GM13977 (cell line): ENCODE data around the gene ZNF784.
"Not testable (repeated sequence)": the region's sequence is repeated elsewhere in the genome, so short reads cannot be mapped to it uniquely, and the experiment has no call there.

Source experiments
- DNase-seq: peaks from one replicate; pipeline ENCODE4 v3.0.0; 2012; ENCODE audit warnings: low spot score
- CTCF ChIP-seq: IDR thresholded peaks from 2 replicates; pipeline ENCODE4 v1.5.1; 2012; ENCODE audit warnings: mild to moderate bottlenecking, control low read depth; ENCODE audit not compliant: insufficient read depth; ENCODE audit errors: extremely low read depth, missing control alignments
- in situ Hi-C: fragments of 300-500 bp; cut with MboI; formaldehyde crosslinking; loops from one replicate; pipeline ENCODE4 v1.12.0; 2022; ENCODE audit warnings: low sequenced_read_pairs, low pct_unique_long_range_greater_than_20kb, mixed read lengths, inconsistent platforms; ENCODE audit not compliant: unreplicated experiment

The ZNF784 gene

GRCh38 chr19:55588738-55589137, 35.6 kb downstream of the ZNF784 start:
- in situ Hi-C loops = no loop called here
- TF ChIP-seq CTCF = no peak
- DNase-seq = no peak

GRCh38 chr19:55586976-55587668, 37.2 kb downstream of the ZNF784 start:
- TF ChIP-seq CTCF = no peak
- in situ Hi-C loops = no loop called here
- peak; percentile 97 for DNase-seq

- TF ChIP-seq CTCF = no peak
- in situ Hi-C loops = no loop called here
- DNase-seq = peak; percentile 76
Measured at GRCh38 chr19:55585658-55586339, 38.6 kb downstream of the ZNF784 start.

GRCh38 chr19:55584871-55585270, 39.5 kb downstream of the ZNF784 start:
- in situ Hi-C loops = no loop called here

GRCh38 chr19:55583897-55584296, 40.5 kb downstream of the ZNF784 start:
- DNase-seq, in situ Hi-C loops: not testable (repeated sequence)

More at GRCh38 chr19:55584871-55585270, 39.5 kb downstream of the ZNF784 start:
- TF ChIP-seq CTCF = no peak
- no peak for DNase-seq

- DNase-seq, in situ Hi-C loops: not testable (repeated sequence)
Measured at GRCh38 chr19:55582284-55582683, 42.1 kb downstream of the ZNF784 start.

GRCh38 chr19:55581823-55582223, 42.5 kb downstream of the ZNF784 start:
- DNase-seq = no peak
- TF ChIP-seq CTCF = no peak
- in situ Hi-C loops = no loop called here
